Pancreas (tissue), 10 donors: ENCODE measurements around the gene RLBP1. TPM values are rescaled to one million over a fixed set of nuclear protein-coding genes. Genes with fewer than 3 reads are reported as not detected.

Experiments used
- ATAC-seq, 4 donors: fragments of 200-7000 bp; cut with Tn5 transposase; one replicate each; pipeline versions ENCODE4 v1.8.0 to v1.9.1; 2020; ENCODE audit warnings: mild to moderate bottlenecking in 4 of 4, moderate library complexity in 4 of 4
- DNase-seq, 6 donors: peaks; one replicate each; pipeline ENCODE4 v3.0.0-alpha.2; 2020
- FAIRE-seq: peaks from 2 replicates; lab custom pipeline; 2012; peaks lifted over from hg19 to GRCh38; lab: Jason Lieb, UNC
- H3K27ac ChIP-seq, 4 donors: fragments of 200-600 bp; sonication (generic); 1 replicate in 3 of 4; 2 replicates in 1 of 4; pipeline versions ENCODE4 v1.5.0 to v1.8.0; 2020
- H3K27me3 ChIP-seq, 4 donors: fragments of 200-600 bp; one replicate each; pipeline ENCODE4 v1.8.0; 2021
- H3K36me3 ChIP-seq, 3 donors: fragments of 200-600 bp; sonication (generic) in 1 of 3; one replicate each; pipeline versions ENCODE4 v1.5.0 to v1.8.0; 2020 to 2021
- H3K4me1 ChIP-seq, 3 donors: fragments of 200-600 bp; one replicate each; pipeline ENCODE4 v1.8.0; 2021
- H3K4me3 ChIP-seq, 4 donors: fragments of 200-600 bp; sonication (generic) in 2 of 4; one replicate each; pipeline versions ENCODE4 v1.5.0 to v1.8.0; 2020 to 2021
- H3K9me3 ChIP-seq, 4 donors: fragments of 200-600 bp; one replicate each; pipeline ENCODE4 v1.8.0; 2021
- CTCF ChIP-seq, 4 donors: fragments of 200-600 bp; sonication (generic) in 3 of 4; IDR thresholded peaks; one replicate each; pipeline versions ENCODE4 v1.5.0 to v1.8.0; 2021; ENCODE audit warnings: antibody characterized with exemption in 4 of 4
- WGBS, 2 donors: extraction: QIAGEN DNeasy Blood & Tissue Kit; methylation state at CpG; one replicate each; pipeline ENCODE4 v1.1.7; 2013; 5-methylcytosine and 5-hydroxymethylcytosine counted together
- intact Hi-C, 3 donors: fragments of 100-400 bp; cut with DNase I; formaldehyde crosslinking; loops; one replicate each; pipeline versions ENCODE4 v1.11.1 to v1.14.2; 2022
- polyA plus RNA-seq, 2 donors: library from polyadenylated mRNA; stranded (reverse); fragments of 200-250 nt; gene quantifications; one replicate each; pipeline ENCODE4 v1.2.3, GENCODE V29; 2013
- total RNA-seq, 6 donors: library from RNA; stranded (reverse); fragmentation: NEBNext Ultra II Directional in 4 of 6; extraction: Animal tissue kit (Norgen Biotek cat#: 25700) in 4 of 6; gene quantifications; one replicate each; pipeline versions ENCODE4 v1.2.1 to v1.2.4, GENCODE V29; 2021 to 2023
- donor health status: healthy with polysubstance abuse.
- donor health status: DM: no; HTN: no; CAD: no; lungs with moderate emphysema.
- donor health status: DM: no; HTN: no; CAD: no.
- donor health status: control.
- donor health status: control.
- donor health status: Bipolar disorder and iron deficiency.
- donor health status: DM: yes; HTN: yes; CAD: no.
- donor health status: DM: no; HTN: no; CAD: no.
- donor health status: DM: no; HTN: no; CAD: no.
- donor health status: DM: yes; HTN: yes; CAD: no.

Gene RLBP1
- total and polyA plus RNA-seq, 8 donors, result 0.19 TPM; not detected in 7

- intact Hi-C loops, result no loop called here
- Histone ChIP-seq H3K4me3 (no peak overlapping the region), H3K27ac (peak overlapping the region in 3 of 4 donors; percentile 20 to 61 (median 56)), H3K36me3 (peaks cover 6 to 9% (median 7%) of the 10 kb centered on the region in 3 donors), H3K27me3 (no peaks in the 10 kb centered on the region), H3K9me3 (no peaks in the 10 kb centered on the region), H3K4me1 (peaks cover 33 to 48% (median 37%) of the 10 kb centered on the region in 3 donors)
- no peak for FAIRE-seq
- no peak for TF ChIP-seq CTCF (IDR thresholded peaks at IDR 0.05)
- ATAC-seq, result no peak
- no peak for DNase-seq
Measured at GRCh38 chr15:89168316-89168833, 53.0 kb downstream of the RLBP1 start.

- intact Hi-C loops, result no loop called here
Measured at GRCh38 chr15:89167267-89168176, 53.9 kb downstream of the RLBP1 start.

GRCh38 chr15:89165677-89166076 is 55.7 kb downstream of the RLBP1 start:
- H3K27me3 ChIP-seq, result no peaks in the 10 kb centered on the region
- FAIRE-seq (no peak), DNase-seq (no peak), ATAC-seq (peak in 1 of 4 donors; percentile 3)
- H3K9me3 ChIP-seq, result no peaks in the 10 kb centered on the region
- intact Hi-C loops, result no loop called here
- H3K4me3 ChIP-seq, result no peak overlapping the region
- H3K4me1 ChIP-seq, result peaks cover 36 to 44% (median 37%) of the 10 kb centered on the region in 3 donors
- TF ChIP-seq CTCF (IDR thresholded peaks at IDR 0.05), result no peak
- WGBS, 2 donors, result 21% methylated on average over 2 of the region's 2 CpGs
- H3K27ac ChIP-seq, result peak overlapping the region in 2 of 4 donors; percentile 44 to 61
- peaks cover 0 to 4% (median 0%) of the 10 kb centered on the region in 3 donors for H3K36me3 ChIP-seq

More at GRCh38 chr15:89167267-89168176, 53.9 kb downstream of the RLBP1 start:
- Histone ChIP-seq H3K36me3 (peaks cover 0 to 5% (median under 1%) of the 10 kb centered on the region in 3 donors), H3K27me3 (no peaks in the 10 kb centered on the region), H3K4me3 (no peak overlapping the region), H3K27ac (peak overlapping the region in 3 of 4 donors; percentile 20 to 61 (median 56)), H3K4me1 (peaks cover 33 to 48% (median 37%) of the 10 kb centered on the region in 3 donors), H3K9me3 (no peaks in the 10 kb centered on the region)
- DNase-seq (peak in 1 of 6 donors; percentile 56), FAIRE-seq (no peak), ATAC-seq (peak; percentile 43 to 71 (median 60))
- 38 to 43% methylated on average over 7 of the region's 7 CpGs for WGBS, 2 donors
- TF ChIP-seq CTCF (IDR thresholded peaks at IDR 0.05), result no peak

GRCh38 chr15:89164712-89165211 is 56.6 kb downstream of the RLBP1 start:
- H3K4me1 ChIP-seq, result peaks cover 37 to 44% (median 38%) of the 10 kb centered on the region in 3 donors
- 25 to 26% methylated on average over 7 of the region's 7 CpGs for WGBS, 2 donors

More at GRCh38 chr15:89164712-89165211, 56.6 kb downstream of the RLBP1 start:
- Histone ChIP-seq H3K9me3 (no peaks in the 10 kb centered on the region), H3K27me3 (no peaks in the 10 kb centered on the region), H3K4me3 (no peak overlapping the region), H3K36me3 (peaks cover 0 to 4% (median 0%) of the 10 kb centered on the region in 3 donors), H3K27ac (peak overlapping the region in 1 of 4 donors; percentile 44)
- intact Hi-C loops, result no loop called here
- FAIRE-seq (no peak), DNase-seq (no peak), ATAC-seq (peak in 3 of 4 donors; percentile 48 to 69 (median 67))
- no peak for TF ChIP-seq CTCF (IDR thresholded peaks at IDR 0.05)
